HEK293T (cell line): ENCODE data around the gene ASB5.

ENCODE experiments used
- CTCF ChIA-PET: fragments of 350-600 bp; formaldehyde crosslinking; extraction: SDS; loops from one replicate; lab custom pipeline; 2021; ENCODE audit warnings: antibody characterized with exemption, inconsistent platforms; lab: Yijun Ruan, JAX
- POLR2A ChIA-PET: fragments of 350-600 bp; formaldehyde crosslinking; extraction: SDS; loops from one replicate; lab custom pipeline; 2020; ENCODE audit warnings: antibody characterized with exemption, inconsistent platforms; lab: Yijun Ruan, JAX
- DNase-seq: peaks from one replicate; pipeline ENCODE4 v3.0.0; 2012; ENCODE audit warnings: mixed read lengths; ENCODE audit errors: extremely low spot score
- ARNT ChIP-seq: fragments of 450-650 bp; IDR thresholded peaks from 2 replicates; pipeline ENCODE4 v1.6.1; 2017; ENCODE audit warnings: mild to moderate bottlenecking
- BHLHE40 ChIP-seq: fragments of 450-650 bp; IDR thresholded peaks from 2 replicates; pipeline ENCODE4 v1.6.1; 2016; ENCODE audit warnings: mild to moderate bottlenecking, moderate library complexity, borderline replicate concordance
- CTBP1 ChIP-seq: fragments of 450-650 bp; IDR thresholded peaks from 2 replicates; pipeline ENCODE4 v1.6.1; 2016; ENCODE audit warnings: borderline replicate concordance
- ELF4 ChIP-seq: fragments of 450-650 bp; IDR thresholded peaks from 2 replicates; pipeline ENCODE4 v1.6.1; 2017; ENCODE audit warnings: antibody characterized with exemption
- FOXA1 ChIP-seq: fragments of 450-650 bp; IDR thresholded peaks from 2 replicates; pipeline ENCODE4 v1.6.1; 2016; ENCODE audit warnings: mild to moderate bottlenecking
- FOXK2 ChIP-seq: fragments of 450-650 bp; IDR thresholded peaks from 2 replicates; pipeline ENCODE4 v1.6.1; 2016; ENCODE audit warnings: mild to moderate bottlenecking
- FOXM1 ChIP-seq: fragments of 450-650 bp; IDR thresholded peaks from 2 replicates; pipeline ENCODE4 v1.6.1; 2017; ENCODE audit warnings: mild to moderate bottlenecking, borderline replicate concordance
- HDGF ChIP-seq: fragments of 450-650 bp; IDR thresholded peaks from 2 replicates; pipeline ENCODE4 v1.6.1; 2017; ENCODE audit warnings: antibody characterized with exemption, borderline replicate concordance
- L3MBTL2 ChIP-seq: fragments of 450-650 bp; conservative IDR thresholded peaks from 2 replicates; pipeline ENCODE4 v1.6.1; 2016; ENCODE audit warnings: mild to moderate bottlenecking
- LEF1 ChIP-seq: fragments of 450-650 bp; IDR thresholded peaks from 2 replicates; pipeline ENCODE4 v1.6.1; 2017; ENCODE audit warnings: mild to moderate bottlenecking, borderline replicate concordance
- NFRKB ChIP-seq: fragments of 450-650 bp; IDR thresholded peaks from 2 replicates; pipeline ENCODE4 v1.6.1; 2016; ENCODE audit warnings: mild to moderate bottlenecking, moderate library complexity
- PKNOX1 ChIP-seq: fragments of 450-650 bp; IDR thresholded peaks from 2 replicates; pipeline ENCODE4 v1.6.1; 2016
- SP1 ChIP-seq: fragments of 450-650 bp; IDR thresholded peaks from 2 replicates; pipeline ENCODE4 v1.6.1; 2017
- SUZ12 ChIP-seq: fragments of 450-650 bp; IDR thresholded peaks from 2 replicates; pipeline ENCODE4 v1.6.1; 2016; ENCODE audit warnings: mild to moderate bottlenecking
- TARDBP ChIP-seq: fragments of 450-650 bp; IDR thresholded peaks from 2 replicates; pipeline ENCODE4 v1.6.1; 2016
- ZNF384 ChIP-seq: fragments of 450-650 bp; IDR thresholded peaks from 2 replicates; pipeline ENCODE4 v1.6.1; 2016

The ASB5 gene

GRCh38 chr4:176261018-176261417 lies 8.0 kb downstream of the ASB5 start:
- no peak for DNase-seq
- ChIA-PET CTCF (no interaction called here), POLR2A (no interaction called here)
- TF ChIP-seq TARDBP (no peak), FOXK2 (no peak), BHLHE40 (no peak), ZNF384 (no peak), CTBP1 (no peak), L3MBTL2 (no peak), FOXA1 (no peak), SUZ12 (no peak), SP1 (no peak), FOXM1 (no peak), NFRKB (no peak), HDGF (no peak), ARNT (no peak), LEF1 (no peak), ELF4 (no peak), PKNOX1 (no peak)

- CTCF ChIA-PET = interaction anchor here (0.9 kb wide), 1 partner anchor 13 kb away, joined by 5 read pairs; no protein-coding TSS in a partner anchor
- TF ChIP-seq ARNT (no peak), CTBP1 (no peak), NFRKB (no peak), LEF1 (no peak), PKNOX1 (no peak), BHLHE40 (no peak), L3MBTL2 (no peak), FOXA1 (no peak), FOXK2 (no peak), SP1 (no peak), SUZ12 (no peak), ZNF384 (no peak), ELF4 (no peak), FOXM1 (no peak), TARDBP (no peak), HDGF (no peak)
- no peak for DNase-seq
- POLR2A ChIA-PET = no interaction called here
Measured at GRCh38 chr4:176259330-176260090, 9.5 kb downstream of the ASB5 start.

- TF ChIP-seq ARNT = no peak
- no peak for TF ChIP-seq LEF1
- no peak for TF ChIP-seq NFRKB
- TF ChIP-seq SP1 = no peak
- no peak for TF ChIP-seq CTBP1
- TF ChIP-seq ELF4 = no peak
- no peak for TF ChIP-seq SUZ12
- TF ChIP-seq BHLHE40 = no peak
- TF ChIP-seq PKNOX1 = no peak
- no peak for TF ChIP-seq FOXK2
- no peak for TF ChIP-seq FOXA1
- TF ChIP-seq HDGF = no peak
- no peak for TF ChIP-seq FOXM1
- no peak for TF ChIP-seq L3MBTL2
- TF ChIP-seq ZNF384 = no peak
- TF ChIP-seq TARDBP = no peak
- CTCF ChIA-PET = no interaction called here
- no peak for DNase-seq
- POLR2A ChIA-PET = no interaction called here
Measured at GRCh38 chr4:176258135-176258534, 10.9 kb downstream of the ASB5 start.

- TF ChIP-seq CTBP1 = no peak
- CTCF ChIA-PET = no interaction called here
- POLR2A ChIA-PET = no interaction called here
- no peak for DNase-seq
Measured at GRCh38 chr4:176256921-176257320, 12.1 kb downstream of the ASB5 start.

GRCh38 chr4:176242764-176243347 lies 26.2 kb downstream of the ASB5 start:
- CTCF ChIA-PET = interaction anchor here (1.4 kb wide), 1 partner anchor 13 kb away, joined by 3 read pairs; no protein-coding TSS in a partner anchor
- no peak for DNase-seq
- TF ChIP-seq ZNF384 = no peak
- no peak for TF ChIP-seq PKNOX1
- no peak for TF ChIP-seq BHLHE40
- no peak for TF ChIP-seq ARNT
- TF ChIP-seq ELF4 = no peak
- no peak for TF ChIP-seq SP1
- no peak for TF ChIP-seq FOXA1
- no peak for TF ChIP-seq FOXM1
- no peak for TF ChIP-seq HDGF
- no peak for TF ChIP-seq LEF1
- TF ChIP-seq TARDBP = no peak
- no peak for TF ChIP-seq CTBP1
- no peak for TF ChIP-seq L3MBTL2
- TF ChIP-seq SUZ12 = no peak
- no peak for TF ChIP-seq FOXK2
- no peak for TF ChIP-seq NFRKB
- POLR2A ChIA-PET = no interaction called here

- DNase-seq = no peak
- ChIA-PET POLR2A (no interaction called here), CTCF (no interaction called here)
- TF ChIP-seq BHLHE40 = no peak
- no peak for TF ChIP-seq PKNOX1
- TF ChIP-seq ELF4 = no peak
- no peak for TF ChIP-seq ARNT
- TF ChIP-seq FOXM1 = no peak
- no peak for TF ChIP-seq SUZ12
- TF ChIP-seq ZNF384 = no peak
- no peak for TF ChIP-seq L3MBTL2
- TF ChIP-seq NFRKB = no peak
- no peak for TF ChIP-seq FOXK2
- TF ChIP-seq LEF1 = no peak
- no peak for TF ChIP-seq SP1
Measured at GRCh38 chr4:176241703-176242102, 27.3 kb downstream of the ASB5 start.
